ENCODE results near the gene ANKRD11. TPM values are rescaled to one million over a fixed set of nuclear protein-coding genes. Genes with fewer than 3 reads are reported as not detected.

The ANKRD11 gene
- total RNA-seq, 1 experiment from 2014 or later: 48.0 TPM

DNA sequence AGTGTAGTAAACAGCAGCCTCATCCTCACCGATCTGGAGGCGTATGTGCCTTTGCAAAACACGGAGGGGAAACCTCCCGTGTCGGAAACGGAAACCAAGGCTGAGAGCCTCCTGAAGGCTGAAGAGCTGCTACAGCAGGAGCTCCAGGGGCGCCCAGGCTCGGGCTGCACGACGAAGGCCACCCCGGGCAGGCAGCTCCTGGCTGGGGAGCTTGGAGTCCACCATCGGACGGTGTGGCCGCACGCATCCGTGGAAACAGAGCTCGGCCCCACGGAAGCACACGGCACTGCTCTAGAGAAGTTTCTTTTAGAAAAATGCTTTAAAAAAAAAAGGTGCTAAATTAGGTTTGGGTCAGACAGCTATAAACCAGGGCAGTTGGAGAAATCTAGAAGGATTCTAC, 201.4 kb downstream of the ANKRD11 start:
- no peaks in the 10 kb centered on the region for H3K9me3 ChIP-seq (replicated peaks)
- no peak overlapping the region for H3K27ac ChIP-seq
- H3K4me1 ChIP-seq (replicated peaks): no peaks in the 10 kb centered on the region
- H3K36me3 ChIP-seq: peaks cover 66% of the 10 kb centered on the region
- no peak overlapping the region for H3K4me3 ChIP-seq
- no peaks in the 10 kb centered on the region for H3K27me3 ChIP-seq (replicated peaks)
- no peak for DNase-seq (ENCODE audit: low read depth in 1 of 2, low spot score in 2 of 2)

DNA sequence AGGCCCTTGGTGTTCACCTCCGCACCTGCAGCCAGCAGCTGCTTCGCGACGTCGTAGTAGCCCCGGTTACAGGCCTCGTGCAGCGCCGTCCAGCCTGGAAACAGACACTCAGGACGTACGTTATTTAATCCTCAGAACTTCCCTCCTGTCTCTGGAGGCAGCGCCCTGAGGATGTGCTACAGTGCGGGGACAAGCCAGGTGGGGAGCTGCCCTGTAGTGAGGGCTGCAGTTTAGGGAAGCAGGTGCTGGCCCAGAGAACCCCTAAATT, 201.8 kb downstream of the ANKRD11 start:
- H3K27ac ChIP-seq: no peak overlapping the region
- H3K4me3 ChIP-seq: no peak overlapping the region
- H3K4me1 ChIP-seq (replicated peaks): no peaks in the 10 kb centered on the region
- H3K27me3 ChIP-seq (replicated peaks): no peaks in the 10 kb centered on the region
- H3K36me3 ChIP-seq: peaks cover 70% of the 10 kb centered on the region
- H3K9me3 ChIP-seq (replicated peaks): no peaks in the 10 kb centered on the region
- DNase-seq (ENCODE audit: low read depth in 1 of 2, low spot score in 2 of 2): no peak

DNA sequence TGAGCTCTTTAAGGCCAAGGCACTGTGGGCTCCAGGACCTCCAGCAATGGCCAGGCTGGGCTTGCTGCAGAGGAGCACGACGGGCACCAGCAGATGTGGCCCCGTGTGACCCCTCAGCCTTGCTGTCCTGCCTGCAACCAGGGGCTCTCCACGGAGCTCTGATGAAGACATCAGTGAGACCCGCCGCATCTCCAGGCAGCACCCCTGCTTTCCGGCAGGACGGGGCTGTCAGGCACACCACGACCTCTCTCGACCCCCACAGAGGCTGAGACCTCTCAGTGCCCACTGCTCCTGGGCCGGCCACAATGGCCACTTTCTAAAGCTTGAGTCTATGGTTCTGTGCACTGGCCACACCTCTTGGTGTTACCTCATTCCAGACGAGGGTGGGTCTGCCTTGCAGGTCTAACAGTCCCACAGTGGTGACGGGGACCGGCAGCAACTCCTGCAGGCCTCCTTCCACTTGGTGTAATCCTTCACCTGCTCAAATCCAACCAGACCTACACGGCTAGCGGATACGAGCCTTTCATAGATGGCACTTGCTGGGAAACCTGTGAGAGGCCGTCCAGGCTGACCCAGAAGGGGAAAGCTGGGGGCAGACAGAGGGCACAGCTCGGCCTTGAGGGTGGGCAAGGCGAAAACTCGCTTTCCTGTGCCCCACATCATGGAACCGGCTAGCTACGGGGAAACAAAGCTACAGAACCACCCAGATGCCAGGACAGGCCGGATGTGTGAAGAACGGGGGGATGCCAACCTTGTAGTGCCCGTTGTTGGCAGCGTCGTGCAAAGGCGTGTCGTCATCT, 202.4 kb downstream of the ANKRD11 start:
- peaks cover 75% of the 10 kb centered on the region for H3K36me3 ChIP-seq
- no peaks in the 10 kb centered on the region for H3K4me1 ChIP-seq (replicated peaks)
- no peak overlapping the region for H3K4me3 ChIP-seq
- H3K9me3 ChIP-seq (replicated peaks): no peaks in the 10 kb centered on the region
- H3K27me3 ChIP-seq (replicated peaks): no peaks in the 10 kb centered on the region
- no peak overlapping the region for H3K27ac ChIP-seq
- DNase-seq (ENCODE audit: low read depth in 1 of 2, low spot score in 2 of 2): no peak

GRCh38 chr16:89286096-89286495, 204.3 kb downstream of the ANKRD11 start:
- H3K27ac ChIP-seq: no peak overlapping the region
- H3K27me3 ChIP-seq (replicated peaks): no peaks in the 10 kb centered on the region
- no peak for DNase-seq (ENCODE audit: low read depth in 1 of 2, low spot score in 2 of 2)
- no peak overlapping the region for H3K4me3 ChIP-seq
- H3K4me1 ChIP-seq (replicated peaks): no peaks in the 10 kb centered on the region
- peaks cover 89% of the 10 kb centered on the region for H3K36me3 ChIP-seq
- H3K9me3 ChIP-seq (replicated peaks): no peaks in the 10 kb centered on the region

DNA sequence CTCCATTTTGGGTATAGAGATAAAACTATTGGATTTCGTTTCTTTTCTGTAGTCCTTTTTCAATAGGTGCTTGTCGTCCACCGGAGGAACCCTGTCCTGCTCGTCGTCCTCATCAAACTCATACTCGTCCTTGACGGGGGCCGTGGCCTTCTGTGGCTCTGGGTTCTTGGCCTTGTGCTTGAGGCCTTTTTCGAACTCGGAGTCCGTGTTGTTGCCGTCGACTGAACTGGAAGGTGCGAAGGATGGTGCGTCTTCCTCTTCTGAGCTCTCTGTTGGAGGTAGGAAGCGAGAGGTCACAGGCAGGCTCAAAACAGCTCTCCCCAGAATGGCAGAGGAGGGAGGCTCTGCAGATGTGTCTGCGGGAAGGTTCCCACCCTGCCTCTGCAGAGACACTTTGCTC, 205.0 kb downstream of the ANKRD11 start:
- Histone ChIP-seq H3K4me1 (replicated peaks) (no peaks in the 10 kb centered on the region), H3K9me3 (replicated peaks) (no peaks in the 10 kb centered on the region), H3K27ac (no peak overlapping the region), H3K36me3 (peaks cover 93% of the 10 kb centered on the region), H3K4me3 (no peak overlapping the region), H3K27me3 (replicated peaks) (no peaks in the 10 kb centered on the region)
- DNase-seq (ENCODE audit: low read depth in 1 of 2, low spot score in 2 of 2): no peak

GRCh38 chr16:89283449-89283848, 206.9 kb downstream of the ANKRD11 start:
- no peak overlapping the region for H3K4me3 ChIP-seq
- H3K27ac ChIP-seq: no peak overlapping the region
- H3K27me3 ChIP-seq (replicated peaks): no peaks in the 10 kb centered on the region
- peaks cover 94% of the 10 kb centered on the region for H3K36me3 ChIP-seq
- no peaks in the 10 kb centered on the region for H3K9me3 ChIP-seq (replicated peaks)
- H3K4me1 ChIP-seq (replicated peaks): no peaks in the 10 kb centered on the region
- no peak for DNase-seq (ENCODE audit: low read depth in 1 of 2, low spot score in 2 of 2)

DNA sequence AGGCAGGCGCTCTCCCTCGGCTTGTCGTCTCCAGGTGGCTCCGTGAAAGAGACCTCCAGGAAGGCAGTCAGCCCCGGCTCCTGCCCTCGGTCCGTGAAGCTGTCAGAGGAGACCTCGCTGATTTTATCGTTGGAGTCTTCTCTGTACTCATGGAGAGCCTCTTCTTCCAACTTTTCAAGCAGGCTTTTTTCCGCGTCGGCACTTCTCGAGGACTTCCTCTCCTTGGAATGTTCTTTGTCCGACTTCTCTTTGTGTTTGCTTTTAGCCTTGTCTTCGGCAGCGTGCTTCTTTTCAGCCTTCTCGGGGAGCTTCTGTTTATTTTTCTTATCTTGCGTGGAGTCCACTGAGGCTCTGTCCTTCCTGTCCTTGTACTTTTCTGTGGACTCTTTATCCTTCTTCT, 207.8 kb downstream of the ANKRD11 start:
- DNase-seq (ENCODE audit: low read depth in 1 of 2, low spot score in 2 of 2): no peak
- H3K36me3 ChIP-seq: peaks cover 94% of the 10 kb centered on the region
- H3K27ac ChIP-seq: no peak overlapping the region
- H3K4me1 ChIP-seq (replicated peaks): no peaks in the 10 kb centered on the region
- H3K4me3 ChIP-seq: no peak overlapping the region
- H3K9me3 ChIP-seq (replicated peaks): no peaks in the 10 kb centered on the region
- no peaks in the 10 kb centered on the region for H3K27me3 ChIP-seq (replicated peaks)

GRCh38 chr16:89281829-89282228, 208.5 kb downstream of the ANKRD11 start:
- Histone ChIP-seq H3K4me3 (no peak overlapping the region), H3K27ac (no peak overlapping the region), H3K9me3 (replicated peaks) (no peaks in the 10 kb centered on the region), H3K4me1 (replicated peaks) (no peaks in the 10 kb centered on the region), H3K27me3 (replicated peaks) (no peaks in the 10 kb centered on the region), H3K36me3 (peaks cover 92% of the 10 kb centered on the region)
- no peak for DNase-seq (ENCODE audit: low read depth in 1 of 2, low spot score in 2 of 2)

- Histone ChIP-seq H3K4me3 (no peak overlapping the region), H3K4me1 (replicated peaks) (no peaks in the 10 kb centered on the region), H3K36me3 (peaks cover 92% of the 10 kb centered on the region), H3K27ac (no peak overlapping the region), H3K27me3 (replicated peaks) (no peaks in the 10 kb centered on the region), H3K9me3 (replicated peaks) (no peaks in the 10 kb centered on the region)
- DNase-seq (ENCODE audit: low read depth in 1 of 2, low spot score in 2 of 2): no peak
These were observed 209.2 kb downstream of the ANKRD11 start for GRCh38 chr16:89281189-89281577.

- H3K9me3 ChIP-seq (replicated peaks): no peaks in the 10 kb centered on the region
- H3K4me3 ChIP-seq: no peak overlapping the region
- no peak for DNase-seq (ENCODE audit: low read depth in 1 of 2, low spot score in 2 of 2)
- no peaks in the 10 kb centered on the region for H3K4me1 ChIP-seq (replicated peaks)
- H3K36me3 ChIP-seq: peaks cover 92% of the 10 kb centered on the region
- no peaks in the 10 kb centered on the region for H3K27me3 ChIP-seq (replicated peaks)
- H3K27ac ChIP-seq: no peak overlapping the region
These were observed 209.7 kb downstream of the ANKRD11 start for GRCh38 chr16:89280546-89281188.

DNA sequence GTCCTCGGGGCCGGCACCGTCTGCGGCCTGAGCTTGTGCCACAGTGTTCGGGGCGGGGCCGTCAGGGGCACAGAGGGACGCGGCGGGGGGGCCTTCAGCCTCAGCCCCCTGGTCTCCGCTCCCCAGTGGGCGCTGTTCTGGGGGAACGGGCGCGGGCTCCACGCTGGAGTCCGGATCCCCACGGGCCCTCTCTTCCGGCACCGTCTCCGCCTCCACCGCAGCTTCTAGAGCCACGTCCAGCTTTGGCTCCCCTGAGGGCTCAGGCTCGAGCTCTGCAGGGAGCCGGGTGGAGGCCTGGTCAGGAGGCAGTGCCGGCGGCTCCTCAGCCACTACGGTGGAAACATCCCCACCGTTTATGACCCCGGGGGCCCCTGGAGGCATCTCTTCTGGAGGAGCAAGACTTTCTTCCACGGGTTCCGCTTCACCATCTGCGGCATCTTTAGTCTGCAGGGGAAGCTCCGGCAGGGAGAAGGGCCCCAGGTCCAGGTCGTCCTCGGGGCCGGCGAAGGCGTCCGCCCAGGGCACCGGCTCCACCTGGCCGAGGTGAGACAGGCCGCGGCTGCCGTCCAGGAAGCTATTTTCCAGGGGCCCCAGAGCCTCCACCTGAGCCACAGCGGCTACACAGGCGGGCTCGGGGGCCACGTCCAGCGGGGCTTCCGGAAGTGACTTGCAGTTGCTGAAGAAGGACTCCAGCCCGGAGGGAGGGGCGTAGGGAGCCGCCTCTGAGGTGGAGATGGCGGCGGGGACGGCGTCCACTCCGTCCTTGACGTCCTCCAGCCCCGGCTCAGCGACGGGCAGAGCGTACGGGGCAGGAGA, 210.5 kb downstream of the ANKRD11 start:
- no peaks in the 10 kb centered on the region for H3K9me3 ChIP-seq (replicated peaks)
- H3K27me3 ChIP-seq (replicated peaks): no peaks in the 10 kb centered on the region
- H3K36me3 ChIP-seq: peaks cover 92% of the 10 kb centered on the region
- no peak overlapping the region for H3K27ac ChIP-seq
- H3K4me1 ChIP-seq (replicated peaks): no peaks in the 10 kb centered on the region
- no peak for DNase-seq (ENCODE audit: low read depth in 1 of 2, low spot score in 2 of 2)
- no peak overlapping the region for H3K4me3 ChIP-seq

DNA sequence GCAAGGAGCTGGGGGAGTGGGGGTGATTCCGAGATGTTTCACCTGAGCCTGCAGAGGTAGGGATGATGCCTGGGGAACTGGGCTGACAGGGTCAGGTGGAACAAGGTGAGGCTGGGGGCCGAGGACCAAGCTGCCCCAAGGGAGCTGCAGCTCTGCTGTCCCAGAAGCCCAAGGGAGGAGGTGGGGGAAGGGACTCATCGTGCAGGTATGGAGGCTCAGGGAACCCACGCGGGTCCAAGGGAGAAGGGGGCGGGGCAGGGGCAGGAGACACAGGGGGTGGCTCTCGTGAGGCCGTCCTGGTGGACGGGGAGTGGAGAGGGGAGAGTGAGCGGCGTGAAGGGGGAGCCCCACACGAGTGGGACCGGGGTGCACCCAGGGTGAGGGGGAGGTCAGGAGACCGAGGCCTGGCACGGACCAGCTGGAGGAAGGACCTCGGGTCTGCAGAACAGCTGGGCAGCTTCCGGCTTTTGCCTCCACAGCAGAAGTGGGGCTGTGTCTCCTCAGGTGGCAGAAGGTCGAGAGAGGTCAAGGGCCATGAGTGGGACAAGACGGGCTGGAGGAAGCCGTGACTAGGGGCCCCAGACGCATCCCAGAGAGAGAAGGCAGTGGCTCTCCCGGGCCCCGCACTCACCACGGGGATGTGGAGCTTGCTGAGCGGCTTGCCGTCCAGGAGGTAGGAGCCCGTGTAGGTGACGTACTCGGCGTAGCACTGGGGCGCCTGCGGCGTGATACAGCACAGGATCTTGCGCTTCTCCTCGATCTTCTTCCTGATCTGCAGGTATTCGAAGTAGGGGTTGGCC, 211.7 kb downstream of the ANKRD11 start:
- no peak overlapping the region for H3K4me3 ChIP-seq
- no peaks in the 10 kb centered on the region for H3K9me3 ChIP-seq (replicated peaks)
- no peak for DNase-seq (ENCODE audit: low read depth in 1 of 2, low spot score in 2 of 2)
- no peak overlapping the region for H3K27ac ChIP-seq
- no peaks in the 10 kb centered on the region for H3K4me1 ChIP-seq (replicated peaks)
- peaks cover 94% of the 10 kb centered on the region for H3K36me3 ChIP-seq
- H3K27me3 ChIP-seq (replicated peaks): no peaks in the 10 kb centered on the region

GRCh38 chr16:89277641-89278341, 212.6 kb downstream of the ANKRD11 start:
- Histone ChIP-seq H3K27ac (no peak overlapping the region), H3K4me1 (replicated peaks) (no peaks in the 10 kb centered on the region), H3K36me3 (peaks cover 94% of the 10 kb centered on the region), H3K4me3 (no peak overlapping the region), H3K9me3 (replicated peaks) (no peaks in the 10 kb centered on the region), H3K27me3 (replicated peaks) (no peaks in the 10 kb centered on the region)
- no peak for DNase-seq (ENCODE audit: low read depth in 1 of 2, low spot score in 2 of 2)

Measured in SJSA1 (cell line).